ENCODE data around the gene ACOD1. TPM values are rescaled to one million over a fixed set of nuclear protein-coding genes. Genes with fewer than 3 reads are reported as not detected.

Gene ACOD1
- total and polyA plus RNA-seq, 10 of the 15 experiments (the other 5 are each of a cell fraction or from before 2014, with no cell fraction given): not detected

Other genes starting within 250 kb of the ACOD1 start
- gene KCTD12, start 62.1 kb upstream of the ACOD1 start, total RNA-seq (2014; rRNA removed): 2.0 and 2.1 TPM in 2 replicates
- gene KCTD12, start 62.1 kb upstream of the ACOD1 start, total RNA-seq (2014; rRNA removed; fragmentation: Illumina TruSeq; extraction: Trizol): 1.5 and 1.7 TPM in 2 replicates
- gene KCTD12, start 62.1 kb upstream of the ACOD1 start, total RNA-seq (2021): 2.8 and 2.9 TPM in 2 replicates
- 0.24 and 0.35 TPM in 2 replicates for gene KCTD12, start 62.1 kb upstream of the ACOD1 start, polyA plus RNA-seq (2011; rRNA removed)
- gene KCTD12, start 62.1 kb upstream of the ACOD1 start, polyA plus RNA-seq (2014; fragmentation: Illumina TruSeq; extraction: Trizol): 2.1 and 2.3 TPM in 2 replicates
- under 1 TPM; 0.39 to 0.79 TPM for gene KCTD12, start 62.1 kb upstream of the ACOD1 start, polyA plus RNA-seq (2014; fragmentation: Nextera tagmentation; extraction: Ambion mirVana)
- 1.1 and 1.3 TPM in 2 replicates for gene KCTD12, start 62.1 kb upstream of the ACOD1 start, polyA plus RNA-seq (2014; rRNA removed)
- under 1 TPM; 0.32 to 0.39 TPM for gene KCTD12, start 62.1 kb upstream of the ACOD1 start, polyA plus RNA-seq (2016; fragmentation: Nextera tagmentation; extraction: Ambion mirVana)
- 13.0 and 18.2 TPM in 2 replicates for gene CLN5, start 43.6 kb downstream of the ACOD1 start, total RNA-seq (2014; rRNA removed)
- 14.8 and 15.1 TPM in 2 replicates for gene CLN5, start 43.6 kb downstream of the ACOD1 start, total RNA-seq (2014; rRNA removed; fragmentation: Illumina TruSeq; extraction: Trizol)
- 13.1 and 15.0 TPM in 2 replicates for gene CLN5, start 43.6 kb downstream of the ACOD1 start, total RNA-seq (2021)
- 22.2 and 35.2 TPM in 2 replicates for gene CLN5, start 43.6 kb downstream of the ACOD1 start, polyA plus RNA-seq (2011; rRNA removed)
- gene CLN5, start 43.6 kb downstream of the ACOD1 start, polyA plus RNA-seq (2014; fragmentation: Illumina TruSeq; extraction: Trizol): 11.2 and 12.1 TPM in 2 replicates
- 10 to 100 TPM; 12.3 to 13.0 TPM for gene CLN5, start 43.6 kb downstream of the ACOD1 start, polyA plus RNA-seq (2014; fragmentation: Nextera tagmentation; extraction: Ambion mirVana)
- gene CLN5, start 43.6 kb downstream of the ACOD1 start, polyA plus RNA-seq (2014; rRNA removed): 9.3 and 12.2 TPM in 2 replicates
- 10 to 100 TPM; 18.9 to 20.2 TPM for gene CLN5, start 43.6 kb downstream of the ACOD1 start, polyA plus RNA-seq (2016; fragmentation: Nextera tagmentation; extraction: Ambion mirVana)
- 26.4 and 28.3 TPM in 2 replicates for gene FBXL3, start 78.6 kb downstream of the ACOD1 start, total RNA-seq (2014; rRNA removed)
- gene FBXL3, start 78.6 kb downstream of the ACOD1 start, total RNA-seq (2014; rRNA removed; fragmentation: Illumina TruSeq; extraction: Trizol): 23.0 and 24.5 TPM in 2 replicates
- gene FBXL3, start 78.6 kb downstream of the ACOD1 start, total RNA-seq (2021): 17.8 and 19.4 TPM in 2 replicates
- 25.8 and 31.8 TPM in 2 replicates for gene FBXL3, start 78.6 kb downstream of the ACOD1 start, polyA plus RNA-seq (2011; rRNA removed)
- 18.8 and 25.2 TPM in 2 replicates for gene FBXL3, start 78.6 kb downstream of the ACOD1 start, polyA plus RNA-seq (2014; fragmentation: Illumina TruSeq; extraction: Trizol)
- gene FBXL3, start 78.6 kb downstream of the ACOD1 start, polyA plus RNA-seq (2014; fragmentation: Nextera tagmentation; extraction: Ambion mirVana): 10 to 100 TPM in 1 of 2 experiments, 1 to 10 TPM in 1; 9.0 to 11.4 TPM
- gene FBXL3, start 78.6 kb downstream of the ACOD1 start, polyA plus RNA-seq (2014; rRNA removed): 15.6 and 18.0 TPM in 2 replicates
- 10 to 100 TPM; 20.0 to 23.2 TPM for gene FBXL3, start 78.6 kb downstream of the ACOD1 start, polyA plus RNA-seq (2016; fragmentation: Nextera tagmentation; extraction: Ambion mirVana)

All from GM12878 (cell line).